ENCODE data around the gene TAF1D.

TAF1D gene

GRCh38 chr11:93733474-93733873 is 7.8 kb downstream of the TAF1D start:
- no peak overlapping the region for H3K4me2 ChIP-seq (ENCODE audit: low read depth, low read length, poor library complexity, severe bottlenecking)
- peaks cover 84% of the 10 kb centered on the region for H4K20me1 ChIP-seq (ENCODE audit: low read depth, low read length)
- H3K36me3 ChIP-seq (ENCODE audit: low read length) = peaks cover 97% of the 10 kb centered on the region
- TF ChIP-seq CTCF (IDR thresholded peaks at IDR 0.05; ENCODE audit: insufficient read depth, low read length, poor library complexity, severe bottlenecking) = no peak
- no peak for TF ChIP-seq EZH2phosphoT487 (conservative IDR thresholded peaks at IDR 0.05; ENCODE audit: low read length)
- H3F3A ChIP-seq (ENCODE audit: insufficient read depth) = peaks cover 100% of the 10 kb centered on the region
- H3K9me3 ChIP-seq (ENCODE audit: insufficient read depth, low read length) = no peaks in the 10 kb centered on the region
- no peak overlapping the region for H2AFZ ChIP-seq (ENCODE audit: low read depth, low read length, severe bottlenecking)
- no peak overlapping the region for H3K9ac ChIP-seq (ENCODE audit: low read length)
- no peaks in the 10 kb centered on the region for H3K27me3 ChIP-seq (ENCODE audit: low read length)
- H3K79me2 ChIP-seq (ENCODE audit: insufficient read depth, low read length) = peaks cover 34% of the 10 kb centered on the region
- H3K9me2 ChIP-seq (replicated peaks; ENCODE audit: insufficient read depth, low read length) = no peaks in the 10 kb centered on the region
- no peak overlapping the region for H3K4me3 ChIP-seq (ENCODE audit: insufficient read depth, low read length, poor library complexity, severe bottlenecking)
- H3K27ac ChIP-seq (ENCODE audit: low read depth, low read length) = no peak overlapping the region

- H2AFZ ChIP-seq (ENCODE audit: low read depth, low read length, severe bottlenecking) = no peak overlapping the region
- no peaks in the 10 kb centered on the region for H3K9me3 ChIP-seq (ENCODE audit: insufficient read depth, low read length)
- peaks cover 73% of the 10 kb centered on the region for H4K20me1 ChIP-seq (ENCODE audit: low read depth, low read length)
- peaks cover 100% of the 10 kb centered on the region for H3F3A ChIP-seq (ENCODE audit: insufficient read depth)
- no peak overlapping the region for H3K27ac ChIP-seq (ENCODE audit: low read depth, low read length)
- H3K79me2 ChIP-seq (ENCODE audit: insufficient read depth, low read length) = peaks cover 23% of the 10 kb centered on the region
- H3K9ac ChIP-seq (ENCODE audit: low read length) = no peak overlapping the region
- peaks cover 86% of the 10 kb centered on the region for H3K36me3 ChIP-seq (ENCODE audit: low read length)
- no peaks in the 10 kb centered on the region for H3K27me3 ChIP-seq (ENCODE audit: low read length)
- no peak overlapping the region for H3K4me2 ChIP-seq (ENCODE audit: low read depth, low read length, poor library complexity, severe bottlenecking)
- TF ChIP-seq CTCF (IDR thresholded peaks at IDR 0.05; ENCODE audit: insufficient read depth, low read length, poor library complexity, severe bottlenecking) = no peak
- no peak for TF ChIP-seq EZH2phosphoT487 (conservative IDR thresholded peaks at IDR 0.05; ENCODE audit: low read length)
- H3K4me3 ChIP-seq (ENCODE audit: insufficient read depth, low read length, poor library complexity, severe bottlenecking) = no peak overlapping the region
- no peaks in the 10 kb centered on the region for H3K9me2 ChIP-seq (replicated peaks; ENCODE audit: insufficient read depth, low read length)
Observed at GRCh38 chr11:93732237-93732892, 8.9 kb downstream of the TAF1D start.

DNA sequence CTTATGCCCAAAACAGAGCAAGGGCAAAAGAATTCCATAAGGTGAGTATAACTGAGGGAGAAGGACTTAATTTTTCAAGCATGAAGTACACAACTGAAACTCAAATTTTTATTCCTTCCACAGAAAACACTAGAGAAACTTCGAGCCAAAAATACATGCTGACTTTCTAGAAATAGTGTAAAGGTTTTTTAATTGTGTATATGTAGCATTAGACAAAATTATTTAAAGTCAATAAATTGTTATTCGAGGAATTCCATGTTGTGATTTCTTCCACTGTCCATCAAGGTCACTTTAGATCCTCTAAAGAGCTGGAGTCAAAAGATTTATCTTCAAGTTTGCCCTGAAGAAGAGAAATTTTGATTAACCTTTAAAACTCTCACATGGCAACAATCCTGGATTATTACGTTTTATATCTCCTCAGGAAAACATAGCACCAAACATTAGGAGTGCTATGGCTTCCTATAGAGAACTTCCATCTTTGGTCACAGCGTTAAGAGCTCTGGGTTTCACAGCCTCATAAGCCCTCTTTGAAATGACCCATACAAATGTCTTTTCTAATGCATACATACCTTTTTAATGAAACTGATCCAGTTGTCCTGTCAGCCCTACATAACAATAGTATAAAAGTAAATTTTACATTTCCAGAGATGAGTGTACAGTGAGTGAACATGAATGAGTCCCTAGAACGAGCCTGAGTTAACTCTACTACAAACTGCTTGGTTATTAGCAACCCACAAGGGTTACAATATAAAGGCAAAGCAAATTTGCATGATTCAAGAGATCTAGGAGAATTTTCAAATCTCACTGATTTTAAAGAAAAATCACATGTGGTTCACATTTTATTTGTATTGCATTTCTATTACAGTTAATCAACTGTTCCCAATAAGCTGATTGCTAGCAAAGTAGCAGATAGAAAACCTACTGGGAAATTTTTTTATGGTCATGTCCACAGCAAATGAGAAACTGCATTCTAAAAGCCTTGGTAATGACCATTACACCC is 10.9 kb downstream of the TAF1D start:
- H3F3A ChIP-seq (ENCODE audit: insufficient read depth) = peaks cover 98% of the 10 kb centered on the region
- H4K20me1 ChIP-seq (ENCODE audit: low read depth, low read length) = peaks cover 53% of the 10 kb centered on the region
- no peaks in the 10 kb centered on the region for H3K9me2 ChIP-seq (replicated peaks; ENCODE audit: insufficient read depth, low read length)
- peaks cover 71% of the 10 kb centered on the region for H3K36me3 ChIP-seq (ENCODE audit: low read length)
- no peak overlapping the region for H3K4me2 ChIP-seq (ENCODE audit: low read depth, low read length, poor library complexity, severe bottlenecking)
- peaks cover 4% of the 10 kb centered on the region; the same call in 1 of the 2 replicates for H3K79me2 ChIP-seq (ENCODE audit: insufficient read depth, low read length)
- no peaks in the 10 kb centered on the region for H3K27me3 ChIP-seq (ENCODE audit: low read length)
- no peak overlapping the region for H3K4me3 ChIP-seq (ENCODE audit: insufficient read depth, low read length, poor library complexity, severe bottlenecking)
- H2AFZ ChIP-seq (ENCODE audit: low read depth, low read length, severe bottlenecking) = no peak overlapping the region
- no peak overlapping the region for H3K9ac ChIP-seq (ENCODE audit: low read length)
- H3K9me3 ChIP-seq (ENCODE audit: insufficient read depth, low read length) = no peaks in the 10 kb centered on the region
- no peak for TF ChIP-seq CTCF (IDR thresholded peaks at IDR 0.05; ENCODE audit: insufficient read depth, low read length, poor library complexity, severe bottlenecking)
- no peak for TF ChIP-seq EZH2phosphoT487 (conservative IDR thresholded peaks at IDR 0.05; ENCODE audit: low read length)
- H3K27ac ChIP-seq (ENCODE audit: low read depth, low read length) = no peak overlapping the region
